Astrocyte (in vitro differentiated cells and primary cell): ENCODE data around the gene TRIO.

ENCODE experiments used
- EZH2 ChIP-seq: IDR thresholded peaks from 2 replicates; pipeline ENCODE4 v1.6.1; 2012; ENCODE audit warnings: mild to moderate bottlenecking, low read length, inconsistent platforms; ENCODE audit not compliant: insufficient read depth
- TF ChIP-seq, protein P1 (sequence below): IDR thresholded peaks from 2 replicates; pipeline ENCODE4 v1.5.1; 2011; ENCODE audit warnings: low read depth, mild to moderate bottlenecking, inconsistent platforms, low read length, moderate library complexity; ENCODE audit not compliant: insufficient read depth

DNA sequence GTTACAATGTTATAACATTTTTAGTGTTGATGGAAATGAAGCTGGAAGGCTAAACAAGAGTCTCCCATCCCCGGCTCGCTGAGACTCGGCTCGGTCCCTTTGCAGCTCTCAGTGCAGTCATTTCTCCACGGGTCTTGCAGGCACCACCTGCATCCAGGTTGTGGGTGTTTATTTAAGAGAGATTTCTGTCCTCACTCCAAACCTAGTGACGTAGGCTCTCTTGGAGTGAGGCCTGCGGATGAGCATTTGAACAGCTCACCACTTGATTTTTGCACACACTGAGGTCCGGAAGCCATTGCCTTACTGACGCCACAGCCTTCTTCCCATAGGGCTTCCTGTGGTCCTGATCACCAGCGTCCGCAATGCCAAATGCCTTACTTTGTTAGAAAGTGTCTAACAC, 240.8 kb downstream of the TRIO start:
- TF ChIP-seq, protein P1, sequence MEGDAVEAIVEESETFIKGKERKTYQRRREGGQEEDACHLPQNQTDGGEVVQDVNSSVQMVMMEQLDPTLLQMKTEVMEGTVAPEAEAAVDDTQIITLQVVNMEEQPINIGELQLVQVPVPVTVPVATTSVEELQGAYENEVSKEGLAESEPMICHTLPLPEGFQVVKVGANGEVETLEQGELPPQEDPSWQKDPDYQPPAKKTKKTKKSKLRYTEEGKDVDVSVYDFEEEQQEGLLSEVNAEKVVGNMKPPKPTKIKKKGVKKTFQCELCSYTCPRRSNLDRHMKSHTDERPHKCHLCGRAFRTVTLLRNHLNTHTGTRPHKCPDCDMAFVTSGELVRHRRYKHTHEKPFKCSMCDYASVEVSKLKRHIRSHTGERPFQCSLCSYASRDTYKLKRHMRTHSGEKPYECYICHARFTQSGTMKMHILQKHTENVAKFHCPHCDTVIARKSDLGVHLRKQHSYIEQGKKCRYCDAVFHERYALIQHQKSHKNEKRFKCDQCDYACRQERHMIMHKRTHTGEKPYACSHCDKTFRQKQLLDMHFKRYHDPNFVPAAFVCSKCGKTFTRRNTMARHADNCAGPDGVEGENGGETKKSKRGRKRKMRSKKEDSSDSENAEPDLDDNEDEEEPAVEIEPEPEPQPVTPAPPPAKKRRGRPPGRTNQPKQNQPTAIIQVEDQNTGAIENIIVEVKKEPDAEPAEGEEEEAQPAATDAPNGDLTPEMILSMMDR = no peak
- no peak for TF ChIP-seq EZH2
